Left forelimb (tissue), 1 donor: ENCODE data around the gene SPATA17.
"Not testable (repeated sequence)": the region's sequence is repeated elsewhere in the genome, so short reads cannot be mapped to it uniquely, and the experiment has no call there.

Experiments
- DNase-seq: peaks from one replicate; pipeline ENCODE4 v3.0.0-alpha.2; 2018; ENCODE audit warnings: low spot score

SPATA17 gene

DNA sequence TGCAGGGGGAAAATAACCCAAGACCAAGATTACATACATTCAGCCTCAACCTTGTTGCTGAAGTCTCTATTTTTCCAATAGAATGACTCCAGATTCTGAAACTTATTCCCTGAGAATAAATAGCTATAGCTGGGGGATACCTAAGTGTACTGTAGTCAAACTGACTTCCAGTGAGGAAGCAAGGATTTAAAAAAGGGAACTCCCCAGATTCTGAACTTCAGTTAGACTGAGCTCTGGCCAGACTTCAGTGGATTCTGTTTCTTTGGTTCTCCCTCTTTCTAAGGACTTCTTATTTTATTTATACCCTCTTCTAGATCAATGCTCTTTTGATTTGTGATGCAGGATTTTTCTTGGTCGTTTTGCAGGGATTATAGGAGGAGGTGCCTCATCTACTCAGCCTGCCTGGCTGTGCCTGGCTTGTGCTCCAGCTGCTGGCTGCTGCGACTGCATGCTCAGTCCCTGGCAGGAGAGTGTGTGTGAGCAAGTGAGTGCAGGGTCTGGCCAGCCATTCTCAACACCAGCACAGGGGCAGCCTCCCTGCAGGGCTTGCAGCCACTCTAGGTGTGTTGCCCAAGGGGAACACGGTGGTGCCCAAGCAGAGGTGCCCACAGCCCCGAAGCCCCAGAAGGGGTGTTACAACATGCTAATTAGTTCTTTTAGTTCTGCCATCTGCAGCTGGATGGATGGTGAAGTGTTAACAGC lies 43.0 kb downstream of the SPATA17 start:
- peak; percentile 62 for DNase-seq

DNA sequence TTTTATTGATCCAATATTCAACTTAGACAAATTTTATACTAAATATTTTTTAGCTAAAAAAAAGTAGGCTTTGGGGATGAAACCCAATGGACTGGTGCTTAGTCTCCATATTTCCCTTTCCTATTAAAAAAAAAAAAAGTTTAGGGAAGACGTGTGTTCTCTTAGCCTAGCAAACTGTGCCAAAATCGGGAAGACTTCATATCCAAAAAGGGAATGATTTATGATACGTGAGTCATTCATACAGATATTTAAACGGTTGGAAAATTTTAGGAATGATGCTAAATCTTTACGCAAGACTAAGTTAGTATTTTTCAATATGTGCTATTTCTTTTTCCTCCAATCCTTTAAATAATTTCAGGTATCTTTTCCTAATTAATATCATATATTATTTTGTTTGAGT lies 50.7 kb downstream of the SPATA17 start:
- no peak for DNase-seq

DNA sequence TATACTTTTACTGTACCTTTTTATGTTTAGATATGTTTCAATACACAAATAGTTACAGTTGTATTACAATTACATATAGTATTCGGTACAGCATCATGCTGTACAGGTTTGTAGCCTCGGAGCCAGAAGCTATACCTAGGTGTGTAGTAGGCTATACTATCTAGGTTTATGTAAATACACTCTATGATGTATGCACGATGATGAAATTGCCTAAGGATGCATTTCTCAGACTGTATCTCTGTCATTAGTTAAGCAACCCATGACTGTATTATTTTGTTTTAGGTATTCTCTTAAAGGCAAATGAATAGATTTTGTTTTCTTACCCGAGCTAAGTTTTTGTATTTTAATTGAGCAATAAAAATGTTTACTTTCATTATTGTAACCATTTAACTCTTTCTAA lies 56.4 kb downstream of the SPATA17 start:
- DNase-seq: no peak

- DNase-seq: not testable (repeated sequence)
Measured at GRCh38 chr1:217696140-217696539, 65.0 kb downstream of the SPATA17 start.

DNA sequence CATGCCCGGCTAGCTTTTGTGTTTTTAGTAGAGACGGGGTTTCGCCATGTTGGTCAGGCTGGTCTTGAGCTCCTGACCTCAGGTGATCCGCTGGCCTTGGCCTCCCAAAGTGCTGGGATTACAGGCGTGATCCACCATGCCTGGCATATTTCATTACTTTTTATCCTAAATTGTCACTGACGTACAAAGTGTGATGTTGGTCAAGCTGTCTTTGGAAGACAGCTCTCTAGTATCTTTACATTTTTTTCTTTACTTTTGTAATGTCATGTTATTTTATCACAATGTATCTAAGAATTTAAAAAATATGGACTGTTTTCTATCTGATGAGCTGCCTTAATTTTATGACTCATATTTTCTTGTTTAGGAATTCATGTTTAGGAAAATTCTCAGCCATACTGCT lies 72.2 kb downstream of the SPATA17 start:
- DNase-seq: no peak

- DNase-seq: no peak
Measured at GRCh38 chr1:217712925-217713597, 81.9 kb downstream of the SPATA17 start.

DNA sequence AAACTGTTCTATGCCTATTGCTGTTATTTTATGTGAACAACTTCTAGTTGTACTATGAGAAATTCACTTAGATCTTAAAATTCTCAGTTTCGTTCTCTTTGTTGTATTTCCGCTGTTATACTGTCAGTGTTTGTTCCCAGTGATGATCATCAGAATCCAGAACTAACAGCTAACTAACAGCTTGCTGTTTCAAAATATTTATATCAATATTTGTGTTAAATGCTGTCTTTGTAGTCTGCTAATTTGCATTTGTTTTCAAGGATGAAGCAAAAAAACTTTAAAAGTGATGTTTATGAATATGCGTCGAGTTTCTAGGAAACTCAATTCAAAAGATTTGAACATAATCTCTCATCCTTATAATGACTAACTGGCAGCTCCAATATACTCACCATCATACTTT lies 84.5 kb downstream of the SPATA17 start:
- no peak for DNase-seq

DNA sequence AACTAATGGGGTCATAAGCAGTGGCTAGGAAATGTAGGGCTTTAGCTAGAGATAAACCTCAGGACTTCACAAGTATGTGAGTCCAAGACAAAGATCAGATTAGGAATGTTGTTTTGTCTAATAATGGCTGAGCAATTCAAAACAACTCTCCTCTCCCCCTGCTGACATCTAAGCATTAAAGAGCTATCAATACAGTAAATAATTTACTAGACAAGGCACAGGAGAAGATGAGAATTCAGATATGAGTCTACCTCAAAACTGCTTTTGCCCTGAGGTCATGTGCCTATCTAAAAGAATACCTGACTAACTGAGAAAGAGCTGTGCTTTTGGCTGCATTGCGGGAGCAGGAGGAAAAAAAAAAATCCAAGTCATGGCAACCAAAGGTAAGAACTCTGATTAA lies 86.8 kb downstream of the SPATA17 start:
- no peak for DNase-seq

DNA sequence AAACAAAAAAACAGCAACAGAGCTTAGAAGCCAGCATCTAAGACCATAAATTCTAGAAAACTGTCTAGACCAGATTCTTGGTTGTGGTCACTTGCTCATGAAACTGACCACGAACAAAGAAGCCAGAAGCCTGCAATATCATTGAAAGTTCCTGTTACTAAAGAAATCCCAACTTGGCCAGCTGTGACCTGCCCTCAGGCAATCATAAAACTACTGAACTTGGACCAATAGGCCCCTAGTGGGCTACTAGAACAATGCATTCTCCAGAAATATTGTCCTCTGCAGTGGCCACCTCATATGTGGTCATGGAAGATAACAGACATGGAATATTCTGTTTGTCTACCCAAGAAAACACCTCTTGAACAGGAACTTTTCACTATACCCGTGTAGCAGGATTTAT lies 87.7 kb downstream of the SPATA17 start:
- DNase-seq: no peak

GRCh38 chr1:217721692-217722091 lies 90.5 kb downstream of the SPATA17 start:
- DNase-seq: no peak

DNA sequence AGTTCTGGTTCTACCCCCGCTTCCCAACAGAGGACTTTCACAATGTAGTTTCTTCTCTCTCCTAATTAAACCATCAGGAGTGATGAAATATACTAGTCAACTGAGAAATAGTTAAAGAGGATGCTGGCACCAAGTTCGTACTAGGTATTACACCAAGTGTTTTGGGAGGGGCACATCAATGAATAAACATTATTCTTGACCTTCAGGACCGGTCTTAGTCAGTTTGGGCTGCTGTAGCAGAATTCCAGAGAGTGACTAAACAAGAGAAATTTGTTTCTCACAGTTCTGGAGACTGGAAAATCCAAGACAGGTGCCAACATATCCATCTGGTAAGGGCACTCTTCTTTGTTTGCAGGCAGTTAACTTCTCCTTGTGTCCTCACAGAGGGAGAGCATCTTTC lies 103.8 kb downstream of the SPATA17 start:
- DNase-seq: no peak

GRCh38 chr1:217747156-217747769 lies 116.1 kb downstream of the SPATA17 start:
- no peak for DNase-seq

- DNase-seq: no peak
Measured at GRCh38 chr1:217769768-217770167, 138.6 kb downstream of the SPATA17 start.

GRCh38 chr1:217770918-217771317 lies 139.8 kb downstream of the SPATA17 start:
- no peak for DNase-seq

GRCh38 chr1:217776693-217777092 lies 145.5 kb downstream of the SPATA17 start:
- no peak for DNase-seq

- DNase-seq: no peak
Measured at GRCh38 chr1:217781056-217781455, 149.9 kb downstream of the SPATA17 start.

DNA sequence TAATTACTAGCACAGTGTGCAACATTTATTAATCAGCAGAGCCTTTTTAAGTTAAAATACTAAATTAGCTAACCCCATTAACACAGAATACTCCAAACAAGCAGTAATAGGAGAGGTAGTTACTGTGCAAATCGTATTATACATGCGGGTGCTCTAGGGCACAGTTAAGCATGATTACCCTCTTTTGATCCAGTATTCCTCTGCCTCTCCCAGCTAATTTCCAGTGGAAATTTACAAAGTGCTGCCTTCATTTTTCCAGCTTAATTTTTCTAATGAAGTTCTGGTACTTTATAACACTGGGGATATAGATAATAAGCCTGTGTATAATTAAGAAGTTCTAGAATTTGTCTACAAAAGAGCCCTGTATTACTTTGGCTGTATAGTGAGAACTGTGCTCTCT lies 159.9 kb downstream of the SPATA17 start:
- DNase-seq: no peak

DNA sequence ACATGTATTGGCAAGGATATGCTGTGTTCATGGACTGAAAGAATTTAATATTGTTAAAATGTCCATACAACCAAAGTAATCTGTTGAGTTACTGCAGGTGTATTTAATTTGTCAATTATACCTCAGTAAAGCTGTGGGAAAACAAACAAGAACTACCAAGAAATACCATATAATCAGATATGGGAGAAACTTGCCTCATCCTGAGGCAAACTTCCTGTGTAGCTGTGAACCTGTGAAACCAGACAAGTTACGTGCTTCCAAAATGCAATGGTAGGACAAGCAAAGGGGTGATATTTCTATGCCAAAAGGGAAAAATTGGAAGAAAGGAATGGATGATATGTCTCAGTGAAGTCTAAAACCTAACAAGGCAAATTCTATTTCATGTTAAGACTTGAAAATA lies 174.6 kb downstream of the SPATA17 start:
- no peak for DNase-seq

- DNase-seq: no peak
Measured at GRCh38 chr1:217812175-217812574, 181.0 kb downstream of the SPATA17 start.

GRCh38 chr1:217813031-217813430 lies 181.9 kb downstream of the SPATA17 start:
- no peak for DNase-seq

GRCh38 chr1:217837691-217838090 lies 206.5 kb downstream of the SPATA17 start:
- DNase-seq: no peak

- DNase-seq: no peak
Measured at GRCh38 chr1:217839161-217839560, 208.0 kb downstream of the SPATA17 start.

DNA sequence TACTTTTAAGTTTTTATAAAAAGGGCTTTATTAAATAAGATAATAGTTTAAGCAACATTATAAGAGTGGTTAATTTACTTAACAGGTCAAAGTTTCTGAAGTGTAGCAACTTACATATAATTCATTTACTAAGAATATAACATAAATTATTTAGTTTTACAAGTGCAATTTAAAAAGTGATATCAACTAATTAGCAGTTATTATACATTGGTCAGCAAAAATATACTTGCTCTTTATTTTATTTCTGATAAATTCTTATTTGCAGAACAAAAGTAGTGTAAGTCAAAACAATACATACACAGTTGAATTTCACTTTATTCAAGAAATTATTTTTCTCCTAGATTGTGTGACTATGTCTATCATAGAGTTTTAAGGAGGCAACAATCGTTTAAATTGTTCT lies 215.6 kb downstream of the SPATA17 start:
- no peak for DNase-seq
